NB4 (cell line): ENCODE data around the gene PDE4D.

ENCODE experiments used
- DNase-seq: peaks from one replicate; pipeline ENCODE4 v3.0.0; 2010; ENCODE audit warnings: low read depth
- H3K4me3 ChIP-seq: one replicate; pipeline ENCODE4 v1.5.1; 2011; ENCODE audit warnings: mild to moderate bottlenecking, low read depth, low read length, moderate library complexity
- MYC ChIP-seq: IDR thresholded peaks from 2 replicates; pipeline ENCODE4 v1.6.1; 2011; ENCODE audit warnings: low read depth, low read length
- POLR2A ChIP-seq: IDR thresholded peaks from 2 replicates; pipeline ENCODE4 v1.6.1; 2011; ENCODE audit warnings: mild to moderate bottlenecking; ENCODE audit not compliant: insufficient read length; ENCODE audit errors: extremely low read depth
- TF ChIP-seq, protein P1 (sequence below): IDR thresholded peaks from 2 replicates; pipeline ENCODE4 v1.6.1; 2011; ENCODE audit warnings: low read depth, low read length
- TF ChIP-seq, protein P2 (sequence below): IDR thresholded peaks from one replicate; pipeline ENCODE4 v1.5.1; 2012; ENCODE audit warnings: low read depth, low read length

The PDE4D gene

DNA sequence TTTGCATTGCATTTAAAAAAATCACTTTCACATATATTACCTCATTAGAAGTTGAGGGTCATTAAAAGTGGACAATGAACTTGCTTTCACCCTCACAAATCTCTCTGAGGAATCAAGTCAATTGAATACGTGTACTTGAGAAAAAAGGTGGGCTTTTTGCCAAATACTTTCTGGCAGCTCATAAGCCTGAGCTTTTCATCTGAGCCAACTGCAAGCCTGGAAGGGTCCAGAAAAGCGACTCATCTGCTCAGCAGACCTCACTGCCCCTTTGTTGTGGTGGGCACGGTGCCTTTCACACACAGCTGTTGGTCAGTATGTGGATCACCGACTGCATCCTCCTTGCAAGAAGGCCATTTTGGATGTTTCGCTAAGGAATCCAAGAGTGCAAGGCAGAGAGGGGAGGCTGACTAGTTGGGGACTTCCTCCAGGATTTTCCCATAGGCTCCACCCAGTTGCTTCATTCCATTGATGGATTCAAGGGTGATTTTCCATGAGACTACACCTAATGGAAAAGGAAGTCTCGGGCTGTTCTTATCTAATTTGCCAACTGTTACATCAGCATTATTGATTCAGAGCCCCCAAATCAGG, 564.7 kb downstream of the PDE4D start:
- H3K4me3 ChIP-seq, result no peak overlapping the region
- no peak for TF ChIP-seq POLR2A
- TF ChIP-seq, protein P1, sequence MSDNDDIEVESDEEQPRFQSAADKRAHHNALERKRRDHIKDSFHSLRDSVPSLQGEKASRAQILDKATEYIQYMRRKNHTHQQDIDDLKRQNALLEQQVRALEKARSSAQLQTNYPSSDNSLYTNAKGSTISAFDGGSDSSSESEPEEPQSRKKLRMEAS, result no peak
- TF ChIP-seq MYC, result no peak
- TF ChIP-seq, protein P2, sequence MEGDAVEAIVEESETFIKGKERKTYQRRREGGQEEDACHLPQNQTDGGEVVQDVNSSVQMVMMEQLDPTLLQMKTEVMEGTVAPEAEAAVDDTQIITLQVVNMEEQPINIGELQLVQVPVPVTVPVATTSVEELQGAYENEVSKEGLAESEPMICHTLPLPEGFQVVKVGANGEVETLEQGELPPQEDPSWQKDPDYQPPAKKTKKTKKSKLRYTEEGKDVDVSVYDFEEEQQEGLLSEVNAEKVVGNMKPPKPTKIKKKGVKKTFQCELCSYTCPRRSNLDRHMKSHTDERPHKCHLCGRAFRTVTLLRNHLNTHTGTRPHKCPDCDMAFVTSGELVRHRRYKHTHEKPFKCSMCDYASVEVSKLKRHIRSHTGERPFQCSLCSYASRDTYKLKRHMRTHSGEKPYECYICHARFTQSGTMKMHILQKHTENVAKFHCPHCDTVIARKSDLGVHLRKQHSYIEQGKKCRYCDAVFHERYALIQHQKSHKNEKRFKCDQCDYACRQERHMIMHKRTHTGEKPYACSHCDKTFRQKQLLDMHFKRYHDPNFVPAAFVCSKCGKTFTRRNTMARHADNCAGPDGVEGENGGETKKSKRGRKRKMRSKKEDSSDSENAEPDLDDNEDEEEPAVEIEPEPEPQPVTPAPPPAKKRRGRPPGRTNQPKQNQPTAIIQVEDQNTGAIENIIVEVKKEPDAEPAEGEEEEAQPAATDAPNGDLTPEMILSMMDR, result no peak
- DNase-seq, result no peak

DNA sequence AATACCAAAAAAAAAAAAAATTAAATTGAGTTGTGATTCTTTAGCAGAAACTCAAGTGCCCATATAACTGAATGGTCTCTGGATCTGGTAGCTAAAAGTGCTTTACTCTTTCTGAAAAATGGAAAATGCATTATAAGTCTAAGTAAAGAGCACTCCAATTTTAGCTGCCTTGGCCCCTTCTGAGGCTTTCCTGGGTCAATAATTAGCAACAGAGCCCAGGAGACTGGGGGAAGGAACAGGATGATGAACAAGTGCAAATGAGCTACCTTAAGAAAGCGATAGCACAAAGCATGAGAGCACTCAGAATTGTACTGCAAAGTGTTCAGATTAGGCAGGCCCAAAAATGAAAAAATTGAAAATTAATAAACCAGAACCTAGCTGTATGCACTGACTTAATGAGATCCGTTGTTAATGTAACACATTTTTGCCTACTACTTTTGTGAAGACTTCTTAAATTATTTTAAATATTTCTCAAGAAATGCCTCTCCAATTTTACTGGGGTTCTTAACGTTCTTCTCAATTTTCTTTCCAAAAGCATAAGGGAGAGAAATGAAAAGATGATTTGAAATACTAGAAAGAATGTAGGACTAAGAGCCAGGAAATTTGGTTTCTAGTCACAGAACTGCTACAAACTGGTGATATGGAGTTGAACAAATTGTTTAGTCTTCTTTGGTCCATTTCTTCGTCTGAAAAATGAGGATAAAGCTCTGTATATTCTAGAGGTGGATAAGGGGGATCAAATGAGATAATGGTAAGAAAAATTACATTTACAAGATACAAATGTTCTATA, 566.1 kb downstream of the PDE4D start:
- TF ChIP-seq POLR2A (no peak), MYC (no peak)
- TF ChIP-seq, protein P2, result no peak
- TF ChIP-seq, protein P1, result no peak
- H3K4me3 ChIP-seq, result no peak overlapping the region
- no peak for DNase-seq

DNA sequence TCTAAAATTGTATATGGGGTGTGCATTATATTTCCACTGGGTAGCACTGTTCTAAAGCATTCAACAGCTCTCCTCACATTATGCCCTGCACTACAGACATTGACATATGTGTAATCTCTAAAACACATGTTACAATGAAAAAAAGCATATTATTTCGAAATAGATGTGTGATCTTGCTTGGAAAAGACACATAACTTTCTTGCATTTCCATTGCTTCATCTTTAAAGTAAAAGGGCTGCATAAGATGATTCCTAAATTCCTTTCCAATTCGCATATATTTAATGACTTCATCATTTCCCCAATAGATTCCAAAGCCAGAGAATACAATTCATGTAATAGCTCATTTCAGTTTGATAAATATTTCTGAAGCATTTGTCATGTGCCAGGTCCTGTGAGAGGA, 566.9 kb downstream of the PDE4D start:
- DNase-seq, result no peak
- H3K4me3 ChIP-seq, result no peak overlapping the region
- TF ChIP-seq, protein P2, result no peak
- no peak for TF ChIP-seq POLR2A
- TF ChIP-seq MYC, result no peak
- TF ChIP-seq, protein P1, result no peak

DNA sequence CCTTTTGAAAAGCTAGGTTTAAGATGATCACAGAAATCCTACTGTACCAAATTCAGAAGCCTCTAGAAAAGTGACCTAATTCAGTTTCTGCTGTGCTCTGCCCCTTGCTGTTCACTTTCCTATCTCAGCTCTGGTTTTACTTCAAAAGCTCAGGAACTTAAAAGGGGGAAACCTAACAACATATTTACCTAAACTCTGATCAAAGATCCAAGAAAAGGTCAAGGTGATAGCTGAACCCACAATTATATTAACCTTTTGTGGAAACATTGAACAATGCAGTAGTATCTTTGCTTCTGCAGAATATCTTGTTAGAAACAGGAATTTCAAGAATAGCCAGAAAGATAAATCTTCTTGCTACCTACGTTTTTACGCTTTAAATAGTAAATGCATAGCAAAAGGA, 568.5 kb downstream of the PDE4D start:
- TF ChIP-seq, protein P2, result no peak
- TF ChIP-seq, protein P1, result no peak
- TF ChIP-seq MYC, result no peak
- TF ChIP-seq POLR2A, result no peak
- H3K4me3 ChIP-seq, result no peak overlapping the region
- no peak for DNase-seq

DNA sequence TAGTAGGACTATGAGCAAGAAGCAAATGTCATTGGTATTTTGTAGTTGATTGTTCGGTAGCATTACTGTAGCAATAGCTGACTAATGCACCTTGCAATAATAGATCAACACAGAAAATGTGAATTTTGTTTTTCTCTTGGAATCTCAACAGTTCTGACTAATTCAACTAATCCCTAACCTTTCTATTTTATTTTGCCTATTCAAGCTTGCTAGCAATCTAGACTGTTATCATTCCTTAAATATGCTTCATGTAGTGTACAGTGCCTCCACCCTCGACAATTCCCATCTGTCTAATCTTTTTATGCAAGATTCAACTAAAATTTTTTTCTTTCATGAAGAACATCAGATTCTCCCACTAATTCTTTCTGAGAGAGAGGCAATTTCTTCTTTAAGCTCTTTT, 570.6 kb downstream of the PDE4D start:
- H3K4me3 ChIP-seq, result no peak overlapping the region
- TF ChIP-seq MYC (no peak), POLR2A (no peak)
- TF ChIP-seq, protein P1, result no peak
- TF ChIP-seq, protein P2, result no peak
- DNase-seq, result no peak
